K562 (cell line): Measurements from ENCODE around the gene DLX2. TPM values are rescaled to one million over a fixed set of nuclear protein-coding genes. Genes with fewer than 3 reads are reported as not detected.

Experiments used
- CEBPB ChIP-seq: fragments of 450-650 bp; IDR thresholded peaks from 2 replicates; pipeline ENCODE4 v1.6.1; 2016; ENCODE audit warnings: missing genetic modification characterization, missing compliant biosample characterization
- FOXP4 ChIP-seq: sonication (generic); formaldehyde crosslinking; IDR thresholded peaks from 2 replicates; pipeline ENCODE4 v1.8.0; 2022; ENCODE audit warnings: mild to moderate bottlenecking, missing genetic modification reagents, borderline replicate concordance
- KDM4B ChIP-seq, 2 experiments: fragments of 450-650 bp in 1 of 2; sonication (generic) in 1 of 2; IDR thresholded peaks; 2 replicates each; pipeline ENCODE4 v1.6.1; 2016 to 2017; ENCODE audit warnings: borderline replicate concordance in 2 of 2, antibody characterized with exemption in 1 of 2, low read depth in 1 of 2, mild to moderate bottlenecking in 1 of 2
- polyA plus RNA-seq, 8 experiments: library from polyadenylated mRNA; depleted of rRNA in 4 of 8; stranded (reverse) in 5 of 8; unstranded in 3 of 8; fragments of >200 nt; fragmentation: Nextera tagmentation in 2 of 8; fragmentation: Illumina TruSeq in 1 of 8; extraction: Ambion mirVana in 2 of 8; extraction: Trizol in 1 of 8; gene quantifications; 2 replicates each; pipeline versions ENCODE4 v1.2.1 to v1.2.3, GENCODE V29; 2011 to 2014; ENCODE audit warnings: inconsistent platforms in 1 of 8, missing spikeins in 1 of 8
- total RNA-seq, 7 experiments: library from RNA; depleted of rRNA in 6 of 7; stranded (reverse); fragments of >200 nt in 6 of 7; fragmentation: Illumina TruSeq in 2 of 7; extraction: Trizol in 2 of 7; gene quantifications; 2 replicates each; pipeline versions ENCODE4 v1.2.1 to v1.2.3, GENCODE V29; 2011 to 2021; ENCODE audit warnings: low replicate concordance in 1 of 7
- TF ChIP-seq, protein P1 (sequence below): fragments of 450-650 bp; IDR thresholded peaks from 2 replicates; pipeline ENCODE4 v1.6.1; 2017; ENCODE audit warnings: antibody characterized with exemption
- TF ChIP-seq, protein P2 (sequence below): fragments of 250-450 bp; sonication (Bioruptor Pico); IDR thresholded peaks from 2 replicates; pipeline ENCODE4 v1.8.0; 2022; ENCODE audit warnings: inconsistent platforms
- TF ChIP-seq, protein P3 (sequence below): fragments of 250-450 bp; sonication (Bioruptor Pico); IDR thresholded peaks from 2 replicates; pipeline ENCODE4 v1.5.0; 2020; ENCODE audit warnings: mild to moderate bottlenecking, borderline replicate concordance

DLX2 gene
- total and polyA plus RNA-seq, 9 of the 15 experiments (the other 6 are each of a cell fraction or from before 2014, with no cell fraction given), result 0.14 to 4.3 (median 0.86) TPM

- TF ChIP-seq, protein P1, sequence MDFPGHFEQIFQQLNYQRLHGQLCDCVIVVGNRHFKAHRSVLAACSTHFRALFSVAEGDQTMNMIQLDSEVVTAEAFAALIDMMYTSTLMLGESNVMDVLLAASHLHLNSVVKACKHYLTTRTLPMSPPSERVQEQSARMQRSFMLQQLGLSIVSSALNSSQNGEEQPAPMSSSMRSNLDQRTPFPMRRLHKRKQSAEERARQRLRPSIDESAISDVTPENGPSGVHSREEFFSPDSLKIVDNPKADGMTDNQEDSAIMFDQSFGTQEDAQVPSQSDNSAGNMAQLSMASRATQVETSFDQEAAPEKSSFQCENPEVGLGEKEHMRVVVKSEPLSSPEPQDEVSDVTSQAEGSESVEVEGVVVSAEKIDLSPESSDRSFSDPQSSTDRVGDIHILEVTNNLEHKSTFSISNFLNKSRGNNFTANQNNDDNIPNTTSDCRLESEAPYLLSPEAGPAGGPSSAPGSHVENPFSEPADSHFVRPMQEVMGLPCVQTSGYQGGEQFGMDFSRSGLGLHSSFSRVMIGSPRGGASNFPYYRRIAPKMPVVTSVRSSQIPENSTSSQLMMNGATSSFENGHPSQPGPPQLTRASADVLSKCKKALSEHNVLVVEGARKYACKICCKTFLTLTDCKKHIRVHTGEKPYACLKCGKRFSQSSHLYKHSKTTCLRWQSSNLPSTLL, result no peak
- no peak for TF ChIP-seq KDM4B (IDR thresholded peaks at IDR 0.05; ENCODE audit: borderline replicate concordance in 2 of 2, low read depth in 1 of 2)
- TF ChIP-seq FOXP4 (CRISPR knock-in tag), result no peak
- TF ChIP-seq, protein P2, sequence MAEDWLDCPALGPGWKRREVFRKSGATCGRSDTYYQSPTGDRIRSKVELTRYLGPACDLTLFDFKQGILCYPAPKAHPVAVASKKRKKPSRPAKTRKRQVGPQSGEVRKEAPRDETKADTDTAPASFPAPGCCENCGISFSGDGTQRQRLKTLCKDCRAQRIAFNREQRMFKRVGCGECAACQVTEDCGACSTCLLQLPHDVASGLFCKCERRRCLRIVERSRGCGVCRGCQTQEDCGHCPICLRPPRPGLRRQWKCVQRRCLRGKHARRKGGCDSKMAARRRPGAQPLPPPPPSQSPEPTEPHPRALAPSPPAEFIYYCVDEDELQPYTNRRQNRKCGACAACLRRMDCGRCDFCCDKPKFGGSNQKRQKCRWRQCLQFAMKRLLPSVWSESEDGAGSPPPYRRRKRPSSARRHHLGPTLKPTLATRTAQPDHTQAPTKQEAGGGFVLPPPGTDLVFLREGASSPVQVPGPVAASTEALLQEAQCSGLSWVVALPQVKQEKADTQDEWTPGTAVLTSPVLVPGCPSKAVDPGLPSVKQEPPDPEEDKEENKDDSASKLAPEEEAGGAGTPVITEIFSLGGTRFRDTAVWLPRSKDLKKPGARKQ (CRISPR knock-in tag), result no peak
- no peak for TF ChIP-seq CEBPB
- TF ChIP-seq, protein P3, sequence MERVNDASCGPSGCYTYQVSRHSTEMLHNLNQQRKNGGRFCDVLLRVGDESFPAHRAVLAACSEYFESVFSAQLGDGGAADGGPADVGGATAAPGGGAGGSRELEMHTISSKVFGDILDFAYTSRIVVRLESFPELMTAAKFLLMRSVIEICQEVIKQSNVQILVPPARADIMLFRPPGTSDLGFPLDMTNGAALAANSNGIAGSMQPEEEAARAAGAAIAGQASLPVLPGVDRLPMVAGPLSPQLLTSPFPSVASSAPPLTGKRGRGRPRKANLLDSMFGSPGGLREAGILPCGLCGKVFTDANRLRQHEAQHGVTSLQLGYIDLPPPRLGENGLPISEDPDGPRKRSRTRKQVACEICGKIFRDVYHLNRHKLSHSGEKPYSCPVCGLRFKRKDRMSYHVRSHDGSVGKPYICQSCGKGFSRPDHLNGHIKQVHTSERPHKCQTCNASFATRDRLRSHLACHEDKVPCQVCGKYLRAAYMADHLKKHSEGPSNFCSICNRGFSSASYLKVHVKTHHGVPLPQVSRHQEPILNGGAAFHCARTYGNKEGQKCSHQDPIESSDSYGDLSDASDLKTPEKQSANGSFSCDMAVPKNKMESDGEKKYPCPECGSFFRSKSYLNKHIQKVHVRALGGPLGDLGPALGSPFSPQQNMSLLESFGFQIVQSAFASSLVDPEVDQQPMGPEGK (CRISPR knock-in tag), result no peak
These were observed at the start of gene DLX2 (continued) for GRCh38 chr2:172102391-172103359.
